Epithelial cell of proximal tubule (primary cell): ENCODE results near the gene FRMPD1. TPM values are rescaled to one million over a fixed set of nuclear protein-coding genes. Genes with fewer than 3 reads are reported as not detected.

Experiments used
- DNase-seq: peaks from one replicate; pipeline ENCODE4 v3.0.0-alpha.2; 2011; ENCODE audit warnings: low read depth
- H3K4me3 ChIP-seq: 2 replicates; pipeline ENCODE4 v1.5.1; 2011; ENCODE audit warnings: low read depth, mild to moderate bottlenecking, low read length
- total RNA-seq: library from RNA; depleted of rRNA; stranded (reverse); fragments of >200 nt; gene quantifications from 2 replicates; pipeline ENCODE4 v1.2.3, GENCODE V29; 2015
- TF ChIP-seq, protein P1 (sequence below): conservative IDR thresholded peaks from 2 replicates; pipeline ENCODE4 v1.5.1; 2012; ENCODE audit warnings: low read depth, mild to moderate bottlenecking, low read length

The FRMPD1 gene
- total RNA-seq, 1 donor from 2014 or later, result under 0.01 TPM

- DNase-seq, result no peak
- no peak overlapping the region for H3K4me3 ChIP-seq
- TF ChIP-seq, protein P1, sequence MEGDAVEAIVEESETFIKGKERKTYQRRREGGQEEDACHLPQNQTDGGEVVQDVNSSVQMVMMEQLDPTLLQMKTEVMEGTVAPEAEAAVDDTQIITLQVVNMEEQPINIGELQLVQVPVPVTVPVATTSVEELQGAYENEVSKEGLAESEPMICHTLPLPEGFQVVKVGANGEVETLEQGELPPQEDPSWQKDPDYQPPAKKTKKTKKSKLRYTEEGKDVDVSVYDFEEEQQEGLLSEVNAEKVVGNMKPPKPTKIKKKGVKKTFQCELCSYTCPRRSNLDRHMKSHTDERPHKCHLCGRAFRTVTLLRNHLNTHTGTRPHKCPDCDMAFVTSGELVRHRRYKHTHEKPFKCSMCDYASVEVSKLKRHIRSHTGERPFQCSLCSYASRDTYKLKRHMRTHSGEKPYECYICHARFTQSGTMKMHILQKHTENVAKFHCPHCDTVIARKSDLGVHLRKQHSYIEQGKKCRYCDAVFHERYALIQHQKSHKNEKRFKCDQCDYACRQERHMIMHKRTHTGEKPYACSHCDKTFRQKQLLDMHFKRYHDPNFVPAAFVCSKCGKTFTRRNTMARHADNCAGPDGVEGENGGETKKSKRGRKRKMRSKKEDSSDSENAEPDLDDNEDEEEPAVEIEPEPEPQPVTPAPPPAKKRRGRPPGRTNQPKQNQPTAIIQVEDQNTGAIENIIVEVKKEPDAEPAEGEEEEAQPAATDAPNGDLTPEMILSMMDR, result no peak
Observed at GRCh38 chr9:37622462-37622861, 28.3 kb upstream of the FRMPD1 start.

DNA sequence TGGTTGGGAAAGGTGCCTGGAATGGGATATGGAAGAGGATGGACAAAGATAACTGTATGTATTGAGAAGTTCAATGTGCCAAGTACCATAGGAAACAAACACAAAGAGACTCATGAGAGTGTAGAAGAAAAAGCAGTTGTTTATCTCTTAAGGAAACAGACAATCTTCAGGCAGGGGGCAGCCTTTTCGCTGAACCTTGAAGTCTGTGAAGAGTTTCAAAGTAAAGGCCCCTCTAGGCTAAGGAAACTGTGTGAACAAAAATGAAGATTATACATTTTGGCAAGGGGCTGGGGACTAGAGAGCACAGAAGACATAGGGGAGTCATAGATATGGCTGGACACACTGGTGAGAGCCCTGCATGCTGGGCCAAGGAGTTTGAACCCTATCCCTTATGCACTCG is 27.5 kb upstream of the FRMPD1 start:
- no peak for DNase-seq
- TF ChIP-seq, protein P1, result no peak
- no peak overlapping the region for H3K4me3 ChIP-seq

DNA sequence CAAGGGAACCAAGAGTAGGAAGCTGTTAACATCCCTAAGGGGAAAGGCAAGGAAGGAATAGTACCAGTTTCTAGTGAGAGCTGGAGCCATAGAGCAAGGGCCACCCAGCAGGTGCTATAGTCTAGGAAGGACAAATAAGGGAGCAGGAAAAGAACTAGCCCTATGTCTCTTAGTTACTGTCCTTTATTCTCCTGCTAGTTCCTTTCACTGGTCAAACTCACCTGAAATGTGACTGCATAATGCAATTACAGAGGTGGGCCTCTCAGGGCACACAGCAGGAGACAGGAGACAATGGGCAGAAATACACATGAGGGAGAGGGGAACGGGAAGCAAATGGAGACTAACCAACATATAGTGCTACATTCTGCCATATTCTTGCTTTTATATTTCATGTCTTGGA is 26.7 kb upstream of the FRMPD1 start:
- TF ChIP-seq, protein P1, result no peak
- H3K4me3 ChIP-seq, result no peak overlapping the region
- no peak for DNase-seq

GRCh38 chr9:37625036-37625757 is 25.6 kb upstream of the FRMPD1 start:
- H3K4me3 ChIP-seq, result no peak overlapping the region
- TF ChIP-seq, protein P1, result no peak
- DNase-seq, result no peak

DNA sequence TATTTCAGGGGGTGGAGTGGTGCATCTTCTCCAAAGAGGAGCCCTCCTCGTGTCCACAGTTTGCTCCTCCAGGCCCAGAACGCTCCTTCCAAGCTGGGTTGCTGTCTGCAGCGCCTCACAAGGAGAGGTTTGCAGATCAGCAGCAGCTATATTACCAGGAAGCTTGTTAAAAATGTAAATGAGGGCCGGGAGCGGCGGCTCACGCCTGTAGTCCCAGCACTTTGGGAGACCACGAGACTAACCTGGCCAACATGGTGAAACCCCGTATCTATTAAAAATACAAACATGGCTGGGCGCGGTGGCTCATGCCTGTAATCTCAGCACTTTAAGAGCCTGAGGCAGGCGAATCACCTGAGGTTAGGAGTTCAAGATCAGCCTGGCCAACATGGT is 25.0 kb upstream of the FRMPD1 start:
- no peak overlapping the region for H3K4me3 ChIP-seq
- TF ChIP-seq, protein P1, result no peak
- DNase-seq, result no peak

DNA sequence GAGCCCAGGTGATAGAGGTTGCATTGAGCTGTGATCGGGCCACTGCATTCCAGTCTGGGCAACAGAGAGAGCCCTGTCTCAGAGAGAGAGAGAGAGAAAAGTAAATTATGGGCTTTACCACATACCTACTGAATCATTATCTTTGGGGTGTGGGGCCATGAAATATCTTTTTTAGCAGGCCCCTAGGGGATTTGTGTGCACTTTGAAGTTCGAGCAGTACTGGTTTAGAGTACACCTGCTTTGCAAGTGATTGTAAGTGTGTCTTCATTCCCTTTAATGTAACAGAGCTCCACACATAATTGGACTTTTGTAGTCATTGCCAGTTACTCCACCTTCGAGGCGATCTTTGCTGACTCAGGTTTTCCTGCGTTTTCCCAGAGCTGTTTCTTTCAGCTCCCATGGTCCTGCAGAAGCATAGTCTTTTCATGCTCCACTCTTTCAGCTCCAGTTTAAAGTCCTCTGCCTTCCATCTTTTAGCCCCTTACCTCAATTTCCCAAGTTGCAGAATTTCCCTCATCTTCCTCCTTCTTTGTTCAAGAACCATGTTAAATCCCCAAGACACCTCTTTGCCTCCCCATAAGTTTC is 24.0 kb upstream of the FRMPD1 start:
- TF ChIP-seq, protein P1, result no peak
- H3K4me3 ChIP-seq, result no peak overlapping the region
- no peak for DNase-seq

DNA sequence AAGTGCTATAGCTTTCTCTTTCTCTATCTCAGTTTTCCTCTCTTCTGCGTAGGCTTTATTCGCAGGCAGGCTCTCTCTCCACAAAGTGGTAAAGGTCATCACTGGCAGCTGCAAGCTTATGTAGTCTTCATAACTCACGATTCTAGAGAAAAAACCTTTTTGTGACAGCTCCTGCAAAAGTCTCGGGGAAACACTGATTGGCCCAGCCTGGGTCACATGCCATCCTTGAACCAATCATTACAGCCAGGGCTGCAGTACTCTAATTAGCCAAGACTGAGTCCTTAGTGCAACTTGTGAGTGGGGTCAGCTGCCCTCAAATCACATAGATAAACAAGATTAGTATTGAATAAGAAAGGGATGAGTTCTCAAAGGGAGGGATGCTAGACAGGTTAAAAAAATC is 18.3 kb upstream of the FRMPD1 start:
- DNase-seq, result no peak
- H3K4me3 ChIP-seq, result no peak overlapping the region
- TF ChIP-seq, protein P1, result no peak
